Measurements from ENCODE around the gene SIGLEC10.
"Not testable (repeated sequence)": the region's sequence is repeated elsewhere in the genome, so short reads cannot be mapped to it uniquely, and the experiment has no call there.

SIGLEC10 gene

GRCh38 chr19:51417107-51417809, at the start of gene SIGLEC10:
SIGLEC10 (minus strand) TSS chr19:51417642; CDS start chr19:51417581, 61 bp downstream.
- DNase-seq (ENCODE audit: low read depth), result peak; percentile 58

GRCh38 chr19:51466723-51467122, 49.3 kb upstream of the SIGLEC10 start:
- DNase-seq (ENCODE audit: low read depth), result no peak

DNA sequence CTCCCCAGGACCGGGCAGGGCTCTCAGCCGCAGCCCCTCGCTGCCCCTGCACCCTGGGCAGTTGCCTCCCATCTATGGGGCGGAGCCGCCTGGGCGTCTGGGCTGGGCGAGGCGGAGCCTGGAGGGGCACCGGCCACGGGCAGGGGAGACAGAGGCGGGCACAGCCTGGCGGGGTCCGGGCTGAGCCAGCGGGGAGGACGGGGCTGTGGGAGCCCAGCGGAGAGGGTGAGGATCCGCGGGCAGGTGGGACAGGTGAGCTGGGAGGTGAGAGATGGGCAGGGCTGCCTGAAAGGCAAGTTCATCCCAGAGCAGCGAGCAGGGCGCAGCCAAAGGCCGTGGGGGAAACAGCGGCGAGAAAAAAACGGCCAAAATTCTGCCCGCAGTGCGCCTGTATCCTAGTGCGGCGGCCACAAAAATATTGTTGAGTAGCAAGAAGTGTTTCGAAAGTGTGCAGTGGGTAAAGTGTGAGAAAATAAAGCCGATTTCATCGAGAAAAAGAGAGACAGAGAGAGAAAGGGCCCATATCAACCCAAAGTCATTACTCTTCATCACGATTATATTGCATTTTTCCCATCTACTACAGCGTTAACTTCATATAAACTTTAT, 46.6 kb upstream of the SIGLEC10 start:
- DNase-seq (ENCODE audit: low read depth), result not testable (repeated sequence)

GRCh38 chr19:51462681-51463080, 45.2 kb upstream of the SIGLEC10 start:
- no peak for DNase-seq (ENCODE audit: low read depth)

- DNase-seq (ENCODE audit: low read depth), result no peak
Measured at GRCh38 chr19:51462276-51462675, 44.8 kb upstream of the SIGLEC10 start.

- no peak for DNase-seq (ENCODE audit: low read depth)
Measured at GRCh38 chr19:51461723-51462161, 44.3 kb upstream of the SIGLEC10 start.

DNA sequence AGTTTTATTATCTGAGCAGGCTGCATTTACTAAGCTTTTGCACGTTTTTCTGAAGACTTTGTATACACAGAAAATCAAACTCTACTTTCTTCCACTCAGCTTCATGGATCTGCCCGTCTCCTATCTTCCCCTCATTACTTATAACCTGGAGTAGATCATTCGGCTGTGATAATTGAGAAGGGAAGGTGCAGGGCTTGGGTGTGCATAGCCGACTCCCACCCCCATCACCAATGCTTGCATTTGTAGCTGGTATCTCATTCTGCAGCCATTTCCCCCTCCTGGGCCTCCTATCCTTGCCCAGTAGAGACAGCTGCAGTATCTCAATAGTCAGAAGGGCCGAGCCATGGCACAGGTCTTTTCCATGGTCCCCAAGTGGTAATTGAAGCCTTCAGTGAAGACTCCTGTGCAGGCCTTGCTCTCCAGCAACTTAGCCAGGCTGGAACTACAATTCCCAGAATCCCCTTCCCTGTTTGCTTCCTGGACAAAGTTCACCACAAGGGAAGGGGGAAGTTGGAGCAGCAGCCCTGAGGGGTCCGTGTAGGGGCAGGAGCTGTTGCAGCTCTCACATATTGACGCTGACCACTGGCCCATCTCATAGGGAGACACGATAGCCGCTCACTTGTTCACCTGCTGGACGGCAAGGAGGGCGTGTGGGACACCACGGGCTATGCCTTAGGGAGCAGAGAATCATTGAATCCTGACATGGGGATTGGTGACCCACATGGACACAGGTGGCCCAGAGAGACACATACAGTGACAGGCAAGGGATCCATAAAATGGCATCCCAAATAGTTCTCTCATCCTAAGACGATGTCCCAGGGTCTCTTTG, 42.9 kb upstream of the SIGLEC10 start:
- no peak for DNase-seq (ENCODE audit: low read depth)

- no peak for DNase-seq (ENCODE audit: low read depth)
Measured at GRCh38 chr19:51458899-51459505, 41.6 kb upstream of the SIGLEC10 start.

- DNase-seq (ENCODE audit: low read depth), result no peak
Measured at GRCh38 chr19:51458051-51458645, 40.7 kb upstream of the SIGLEC10 start, which contains the start of gene SIGLEC8. SIGLEC8 (minus strand) TSS chr19:51458454; CDS start chr19:51458387, 67 bp downstream.

DNA sequence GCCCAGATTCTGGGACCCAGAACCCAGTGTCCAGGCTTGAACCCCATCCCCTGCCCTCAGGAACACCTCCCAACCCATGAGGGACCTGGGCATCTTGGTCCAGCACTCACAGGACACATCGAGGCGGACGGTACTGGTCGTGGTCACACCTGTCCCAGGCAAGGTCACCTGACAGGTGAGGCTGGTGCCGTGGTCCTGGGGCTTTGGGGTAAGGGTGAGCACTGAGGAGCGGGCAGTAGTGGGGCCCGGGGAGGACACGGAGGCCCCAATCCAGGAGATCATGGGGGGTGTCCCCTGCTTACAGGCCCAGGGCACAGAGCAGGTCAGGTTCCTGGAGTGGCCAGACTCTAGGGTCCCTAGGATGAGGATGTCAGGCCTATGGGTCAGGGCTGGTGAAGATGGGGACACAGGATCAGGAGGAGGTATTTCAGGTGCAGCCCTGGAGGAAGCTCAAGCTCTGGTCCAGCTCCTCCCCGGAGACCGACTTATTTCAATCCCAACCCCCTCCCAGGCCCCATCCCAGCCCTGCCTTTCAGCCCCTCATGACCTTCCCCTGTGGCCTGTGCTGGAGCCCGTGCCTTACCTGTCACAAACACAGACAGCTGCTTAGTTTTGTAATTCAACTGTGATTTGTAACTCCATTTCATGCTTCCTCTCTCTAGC, 40.0 kb upstream of the SIGLEC10 start:
- no peak for DNase-seq (ENCODE audit: low read depth)

DNA sequence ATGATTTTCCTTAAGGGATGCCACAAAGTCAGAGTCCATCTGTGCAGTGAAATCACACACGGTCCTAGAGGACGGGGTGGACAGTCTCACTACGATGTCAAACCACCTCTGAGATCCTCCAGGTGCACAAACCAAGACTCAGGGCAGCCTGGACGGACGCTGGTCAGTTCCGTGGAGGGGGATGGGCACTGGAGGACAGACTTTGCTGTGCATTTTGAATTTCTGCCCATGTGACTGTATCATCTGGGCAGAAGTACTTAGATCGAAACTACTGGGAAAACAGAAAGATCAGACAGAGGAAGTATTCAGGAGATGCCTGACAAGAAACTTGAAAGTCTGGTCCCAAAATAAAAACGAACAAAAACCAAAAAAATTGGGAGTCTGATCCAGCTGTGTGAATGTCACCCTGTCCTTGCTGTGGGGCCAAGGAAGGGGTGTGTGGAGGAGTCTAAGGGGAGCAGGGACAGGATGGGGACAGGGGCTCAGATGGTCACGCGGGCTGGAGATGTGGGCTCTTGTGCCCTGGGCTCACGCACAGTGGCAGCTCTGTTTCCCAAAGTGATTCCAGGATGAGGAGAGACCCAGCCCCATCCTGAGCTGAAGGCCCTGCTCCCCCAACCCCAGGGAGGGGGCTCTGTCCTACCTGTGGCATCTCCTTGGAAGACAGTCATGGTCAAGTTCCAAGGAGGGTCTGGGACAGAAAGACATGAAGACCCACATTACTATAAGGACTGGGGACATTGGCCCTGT, 39.3 kb upstream of the SIGLEC10 start:
- DNase-seq (ENCODE audit: low read depth), result no peak

- DNase-seq (ENCODE audit: low read depth), result peak; percentile 50
Measured at GRCh38 chr19:51450730-51451307, 33.4 kb upstream of the SIGLEC10 start.

DNA sequence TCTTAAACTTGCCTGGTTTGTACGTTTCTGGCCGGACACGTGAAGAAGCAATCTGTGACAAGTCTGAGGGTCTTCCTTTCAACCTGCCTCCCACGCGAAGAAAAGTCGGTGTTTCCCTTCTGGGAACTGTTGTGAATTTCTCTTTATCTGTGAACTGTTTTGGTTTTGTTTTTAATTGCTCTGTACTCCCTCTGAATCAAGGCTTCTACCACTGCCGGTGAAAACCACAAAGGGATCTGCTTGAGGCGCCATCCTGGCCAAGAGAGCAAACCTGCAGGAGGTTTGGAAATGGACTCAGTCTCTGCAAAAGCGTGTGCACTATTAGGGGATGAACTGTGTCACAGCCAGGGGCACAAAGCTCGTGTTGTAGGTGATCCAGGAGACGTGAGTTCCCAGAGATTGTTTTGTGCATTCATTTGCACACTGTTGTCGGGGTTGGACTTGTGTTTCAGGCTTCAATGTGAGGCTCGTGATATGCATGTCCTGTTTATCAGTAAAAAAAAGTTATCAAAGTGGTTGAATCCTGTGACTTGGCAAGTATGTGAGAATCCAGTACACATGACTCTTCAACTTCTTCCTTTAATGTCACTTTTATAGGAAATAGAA, 31.1 kb upstream of the SIGLEC10 start:
- DNase-seq (ENCODE audit: low read depth), result peak; percentile 49

DNA sequence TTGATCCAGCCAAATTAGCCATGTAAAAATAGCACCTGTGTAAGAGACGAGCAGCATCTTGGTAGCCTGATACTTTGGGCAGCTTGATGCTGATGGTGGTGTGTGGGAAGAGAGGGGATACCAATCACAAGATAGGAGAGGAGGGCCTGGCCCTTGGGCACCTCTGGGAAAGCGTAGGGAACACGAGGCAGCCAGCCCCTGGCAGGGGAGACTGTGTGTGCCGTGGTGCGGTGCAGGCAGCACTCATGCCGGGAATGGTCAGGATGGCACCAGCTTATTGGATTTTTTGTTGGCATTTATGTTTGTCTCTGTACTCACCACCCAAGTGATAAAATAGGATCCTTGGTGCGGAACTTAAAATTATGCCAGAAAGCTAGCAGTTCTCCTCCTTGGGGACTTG, 30.6 kb upstream of the SIGLEC10 start:
- DNase-seq (ENCODE audit: low read depth), result no peak

DNA sequence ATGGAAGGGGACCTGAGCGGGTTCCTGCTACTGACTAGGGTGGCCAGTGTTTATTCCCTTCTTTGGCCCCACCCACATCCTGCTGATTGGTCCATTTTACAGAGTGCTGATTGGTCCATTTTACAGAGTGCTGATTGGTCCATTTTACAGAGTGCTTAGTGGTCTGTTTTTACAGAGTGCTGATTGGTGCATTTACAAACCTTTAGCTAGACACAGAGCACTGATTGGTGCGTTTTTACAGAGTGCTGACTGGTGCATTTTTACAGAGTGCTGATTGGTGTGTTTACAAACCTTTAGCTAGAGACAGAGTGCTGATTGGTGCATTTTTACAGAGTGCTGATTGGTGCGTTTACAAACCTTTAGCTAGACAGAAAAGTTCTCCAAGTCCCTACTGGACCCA, 30.1 kb upstream of the SIGLEC10 start:
- DNase-seq (ENCODE audit: low read depth), result not testable (repeated sequence)

DNA sequence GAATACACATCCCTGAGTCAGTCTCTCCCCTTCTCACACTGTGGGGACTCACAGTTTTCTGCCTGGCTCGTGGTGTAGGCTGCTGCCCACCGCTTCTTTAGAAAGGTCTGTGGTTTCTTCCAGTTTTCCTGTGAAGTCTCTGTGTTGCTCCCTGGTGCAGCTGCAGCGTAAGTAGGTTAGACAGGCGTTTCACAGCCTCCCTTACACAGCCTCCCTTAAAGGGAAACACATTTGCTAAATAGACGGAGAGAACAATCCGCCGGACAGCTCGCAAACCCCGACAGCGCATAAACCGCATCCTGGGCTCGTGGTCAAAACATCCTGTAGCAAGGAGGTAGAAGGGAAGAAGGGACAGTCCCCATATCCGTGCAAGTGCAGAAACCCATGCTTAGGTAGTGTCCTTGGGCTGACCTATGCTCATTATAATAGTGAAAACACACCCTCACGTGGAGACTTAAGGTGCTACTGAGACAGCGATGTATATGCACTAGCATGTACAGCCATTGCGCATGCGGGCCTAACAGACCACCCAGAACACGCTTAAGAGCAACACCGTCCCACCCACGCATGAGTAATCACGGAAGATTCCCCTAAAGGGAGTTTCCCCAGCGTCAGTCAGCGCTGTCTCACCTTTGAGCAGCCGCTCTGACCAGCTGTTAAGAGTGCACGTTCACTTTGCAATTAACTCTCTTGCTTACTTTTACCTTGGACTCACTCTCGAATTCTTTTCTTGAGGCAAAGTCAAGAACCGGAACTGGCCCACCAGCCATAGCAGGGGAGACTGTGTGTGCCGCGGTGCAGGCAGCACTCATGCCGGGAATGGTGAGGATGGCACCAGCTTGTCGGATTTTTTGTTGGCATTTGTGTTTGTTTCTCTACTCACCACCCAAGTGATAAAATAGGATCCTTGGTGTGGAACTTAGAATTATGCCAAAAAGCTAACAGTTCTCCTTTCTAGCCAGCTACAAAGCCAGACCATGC, 24.3 kb upstream of the SIGLEC10 start:
- peak; percentile 83 for DNase-seq (ENCODE audit: low read depth)

GRCh38 chr19:51440846-51441409, 23.5 kb upstream of the SIGLEC10 start:
- DNase-seq (ENCODE audit: low read depth), result peak; percentile 72

GRCh38 chr19:51440052-51440451, 22.6 kb upstream of the SIGLEC10 start:
- DNase-seq (ENCODE audit: low read depth), result no peak
